Measurements from ENCODE around the gene DMBX1. TPM values are rescaled to one million over a fixed set of nuclear protein-coding genes. Genes with fewer than 3 reads are reported as not detected.

The DMBX1 gene
- total RNA-seq, 4 donors from 2014 or later: not detected

DNA sequence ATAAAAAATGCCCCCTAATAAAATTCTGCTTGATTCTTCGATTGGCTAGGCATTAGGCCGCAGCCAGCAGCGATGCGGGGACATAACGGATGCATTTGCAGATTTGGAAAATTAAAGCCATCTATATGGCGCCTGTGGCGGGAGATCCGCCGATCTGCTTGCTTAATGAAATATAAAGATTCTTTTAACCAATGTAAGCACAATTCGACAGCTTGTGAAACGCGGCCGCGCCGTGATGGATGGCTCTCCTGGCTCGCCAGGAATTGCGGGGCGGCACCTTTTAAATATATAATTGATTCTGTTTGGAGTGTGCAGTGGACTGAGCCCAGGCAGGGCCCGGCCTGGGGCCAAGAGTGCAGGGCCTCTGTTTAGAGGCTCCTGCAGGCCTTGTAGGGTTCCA, 8.0 kb downstream of the DMBX1 start:
- 93% methylated on average over 19 of the region's 19 CpGs for WGBS

DNA sequence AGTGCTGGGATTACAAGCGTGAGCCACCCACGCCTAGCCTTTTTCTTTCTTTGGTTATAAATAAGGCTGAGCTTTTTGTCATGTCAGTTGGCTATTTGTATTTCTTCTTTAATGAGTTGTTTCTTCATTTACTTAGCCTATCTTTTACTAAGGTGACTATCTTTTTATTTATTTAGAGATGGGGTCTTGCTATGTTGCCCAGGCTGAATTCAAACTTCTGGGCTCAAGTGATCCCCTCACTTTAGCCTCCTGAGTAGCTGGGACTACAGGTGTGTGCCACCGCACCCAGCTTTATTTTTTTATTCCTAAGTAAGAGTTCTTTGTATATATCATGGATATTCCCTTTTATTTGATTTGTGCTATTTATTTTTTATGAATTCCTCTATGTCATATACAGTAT, 11.9 kb downstream of the DMBX1 start:
- H3K9me3 ChIP-seq: no peaks in the 10 kb centered on the region
- no peaks in the 10 kb centered on the region for H3K4me1 ChIP-seq
- intact Hi-C loops (cut with DNase I): no loop called here
- TF ChIP-seq EP300 (IDR thresholded peaks at IDR 0.05) (no peak), POLR2A (IDR thresholded peaks at IDR 0.05; ENCODE audit: low read depth) (no peak), POLR2AphosphoS5 (IDR thresholded peaks at IDR 0.05) (no peak)
- TF ChIP-seq, protein P1, sequence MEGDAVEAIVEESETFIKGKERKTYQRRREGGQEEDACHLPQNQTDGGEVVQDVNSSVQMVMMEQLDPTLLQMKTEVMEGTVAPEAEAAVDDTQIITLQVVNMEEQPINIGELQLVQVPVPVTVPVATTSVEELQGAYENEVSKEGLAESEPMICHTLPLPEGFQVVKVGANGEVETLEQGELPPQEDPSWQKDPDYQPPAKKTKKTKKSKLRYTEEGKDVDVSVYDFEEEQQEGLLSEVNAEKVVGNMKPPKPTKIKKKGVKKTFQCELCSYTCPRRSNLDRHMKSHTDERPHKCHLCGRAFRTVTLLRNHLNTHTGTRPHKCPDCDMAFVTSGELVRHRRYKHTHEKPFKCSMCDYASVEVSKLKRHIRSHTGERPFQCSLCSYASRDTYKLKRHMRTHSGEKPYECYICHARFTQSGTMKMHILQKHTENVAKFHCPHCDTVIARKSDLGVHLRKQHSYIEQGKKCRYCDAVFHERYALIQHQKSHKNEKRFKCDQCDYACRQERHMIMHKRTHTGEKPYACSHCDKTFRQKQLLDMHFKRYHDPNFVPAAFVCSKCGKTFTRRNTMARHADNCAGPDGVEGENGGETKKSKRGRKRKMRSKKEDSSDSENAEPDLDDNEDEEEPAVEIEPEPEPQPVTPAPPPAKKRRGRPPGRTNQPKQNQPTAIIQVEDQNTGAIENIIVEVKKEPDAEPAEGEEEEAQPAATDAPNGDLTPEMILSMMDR (IDR thresholded peaks at IDR 0.05): no peak
- no peaks in the 10 kb centered on the region for H3K36me3 ChIP-seq
- H3K27ac ChIP-seq (replicated peaks in 1 of 4): no peak overlapping the region
- WGBS: 95% methylated on average over 3 of the region's 3 CpGs
- DNase-seq (ENCODE audit: extremely low spot score): no peak
- no peak overlapping the region for H3K4me3 ChIP-seq
- H3K27me3 ChIP-seq: peaks cover 0 to 27% (median 0%) of the 10 kb centered on the region in 4 donors

More for the DNA sequence above, 8.0 kb downstream of the DMBX1 start:
- Histone ChIP-seq H3K27ac (replicated peaks in 1 of 4) (no peak overlapping the region), H3K36me3 (no peaks in the 10 kb centered on the region), H3K4me3 (no peak overlapping the region), H3K27me3 (peaks cover 0 to 53% (median 12%) of the 10 kb centered on the region in 4 donors), H3K4me1 (no peaks in the 10 kb centered on the region), H3K9me3 (no peaks in the 10 kb centered on the region)
- intact Hi-C loops (cut with DNase I): no loop called here
- DNase-seq (ENCODE audit: extremely low spot score): no peak
- no peak for TF ChIP-seq EP300 (IDR thresholded peaks at IDR 0.05)
- no peak for TF ChIP-seq POLR2AphosphoS5 (IDR thresholded peaks at IDR 0.05)
- TF ChIP-seq POLR2A (IDR thresholded peaks at IDR 0.05; ENCODE audit: low read depth): no peak
- TF ChIP-seq, protein P1 (IDR thresholded peaks at IDR 0.05): no peak

DNA sequence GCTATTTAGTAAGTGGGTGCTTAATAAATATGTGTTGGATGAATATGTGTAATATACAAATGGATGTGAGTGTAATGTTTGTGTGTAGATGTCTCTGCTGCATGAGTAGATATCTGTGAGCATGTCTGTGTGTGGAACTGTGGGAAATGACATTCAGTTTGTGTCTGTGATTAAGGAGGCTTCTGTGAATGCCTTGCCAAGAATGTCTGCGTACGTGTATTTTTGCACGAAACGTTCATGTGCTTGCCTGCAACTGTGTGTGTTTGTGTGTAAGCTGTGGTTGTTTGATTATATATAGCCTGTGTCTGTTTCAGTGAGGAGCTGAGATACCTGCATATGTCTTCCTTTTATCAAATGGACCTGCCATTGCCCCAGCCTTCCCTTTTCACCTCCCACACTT, 13.8 kb downstream of the DMBX1 start:
- DNase-seq (ENCODE audit: extremely low spot score): no peak
- TF ChIP-seq, protein P1 (IDR thresholded peaks at IDR 0.05): no peak
- TF ChIP-seq POLR2A (IDR thresholded peaks at IDR 0.05; ENCODE audit: low read depth): no peak
- H3K9me3 ChIP-seq: no peaks in the 10 kb centered on the region
- no peak overlapping the region for H3K4me3 ChIP-seq
- H3K36me3 ChIP-seq: no peaks in the 10 kb centered on the region
- no peaks in the 10 kb centered on the region for H3K4me1 ChIP-seq
- 67% methylated on average over 4 of the region's 4 CpGs for WGBS
- H3K27ac ChIP-seq (replicated peaks in 1 of 4): no peak overlapping the region
- peaks cover 0 to 24% (median 0%) of the 10 kb centered on the region in 4 donors for H3K27me3 ChIP-seq
- intact Hi-C loops (cut with DNase I): no loop called here

DNA sequence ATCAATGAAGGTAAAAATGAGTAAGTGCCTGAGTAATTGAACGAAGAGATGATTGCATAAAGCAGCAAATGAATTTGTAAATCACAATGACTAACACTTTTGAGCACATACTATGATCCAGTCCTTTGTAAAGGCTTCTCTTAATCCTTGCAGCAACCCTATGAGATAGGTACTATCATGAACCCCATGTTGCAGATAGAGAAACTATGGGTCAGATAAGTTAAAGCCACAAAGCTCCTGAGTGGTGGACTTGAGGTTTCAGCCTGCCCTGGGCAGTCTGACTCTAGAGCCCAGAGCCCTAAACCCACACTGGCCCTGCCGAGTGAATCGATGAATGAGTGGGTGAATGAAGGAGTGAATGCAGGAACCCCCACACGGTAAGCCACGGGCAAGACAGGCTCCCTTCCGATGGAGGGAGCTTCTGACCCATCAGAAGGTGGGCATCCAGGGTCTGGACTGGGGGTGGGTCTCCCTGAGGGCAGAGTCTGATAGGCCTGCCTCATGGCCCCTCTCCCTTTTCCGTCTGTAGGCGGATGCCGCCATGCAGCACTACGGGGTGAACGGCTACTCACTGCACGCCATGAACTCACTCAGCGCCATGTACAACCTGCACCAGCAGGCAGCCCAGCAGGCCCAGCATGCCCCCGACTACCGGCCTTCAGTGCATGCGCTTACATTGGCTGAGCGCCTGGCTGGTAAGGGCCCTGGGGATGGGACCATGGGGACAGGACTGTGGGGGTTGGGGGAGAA, 17.0 kb downstream of the DMBX1 start:
- no peak for DNase-seq (ENCODE audit: extremely low spot score)
- intact Hi-C loops (cut with DNase I): no loop called here

More for the DNA sequence above, 17.0 kb downstream of the DMBX1 start:
- no peak overlapping the region for H3K27ac ChIP-seq (replicated peaks in 1 of 4)
- 85% methylated on average over 9 of the region's 17 CpGs for whole genome bisulfite sequencing
- peaks cover 0 to 35% (median 0%) of the 10 kb centered on the region in 4 donors for H3K27me3 ChIP-seq
- no peaks in the 10 kb centered on the region for H3K4me1 ChIP-seq
- no peak overlapping the region for H3K4me3 ChIP-seq
- no peaks in the 10 kb centered on the region for H3K36me3 ChIP-seq
- no peaks in the 10 kb centered on the region for H3K9me3 ChIP-seq
- no peak for TF ChIP-seq POLR2A (IDR thresholded peaks at IDR 0.05; ENCODE audit: low read depth)
- no peak for TF ChIP-seq POLR2AphosphoS5 (IDR thresholded peaks at IDR 0.05)
- TF ChIP-seq, protein P1 (IDR thresholded peaks at IDR 0.05): no peak
- TF ChIP-seq EP300 (IDR thresholded peaks at IDR 0.05): no peak
